HG02870 (cell line): ENCODE measurements around the gene C7orf25.
"Not testable (repeated sequence)": the region's sequence is repeated elsewhere in the genome, so short reads cannot be mapped to it uniquely, and the experiment has no call there.

Experiments
- ATAC-seq: cut with Tn5 transposase; IDR thresholded peaks from one replicate; pipeline ENCODE4 v1.9.1; 2021; ENCODE audit warnings: mild to moderate bottlenecking, moderate library complexity; ENCODE audit not compliant: unreplicated experiment

The C7orf25 gene

DNA sequence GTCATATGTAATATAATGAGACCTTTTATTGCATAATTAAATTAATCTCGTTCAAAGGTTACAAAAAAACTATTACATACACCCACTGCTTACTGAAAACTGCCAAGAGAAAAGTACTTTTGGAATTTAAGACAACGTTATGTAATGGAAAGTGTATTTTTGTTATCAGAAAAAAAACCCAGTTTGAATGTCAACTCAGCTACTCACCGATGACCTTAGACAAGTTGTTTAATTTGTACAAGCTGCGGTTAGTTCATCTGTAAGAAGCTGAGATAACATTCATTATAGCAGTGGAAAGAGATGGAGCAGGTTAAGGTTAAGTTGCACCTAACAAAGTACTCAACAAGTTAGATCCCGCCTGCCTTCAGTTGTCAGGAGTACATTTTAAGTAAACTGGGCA, 19.0 kb upstream of the C7orf25 start:
- no peak for ATAC-seq

DNA sequence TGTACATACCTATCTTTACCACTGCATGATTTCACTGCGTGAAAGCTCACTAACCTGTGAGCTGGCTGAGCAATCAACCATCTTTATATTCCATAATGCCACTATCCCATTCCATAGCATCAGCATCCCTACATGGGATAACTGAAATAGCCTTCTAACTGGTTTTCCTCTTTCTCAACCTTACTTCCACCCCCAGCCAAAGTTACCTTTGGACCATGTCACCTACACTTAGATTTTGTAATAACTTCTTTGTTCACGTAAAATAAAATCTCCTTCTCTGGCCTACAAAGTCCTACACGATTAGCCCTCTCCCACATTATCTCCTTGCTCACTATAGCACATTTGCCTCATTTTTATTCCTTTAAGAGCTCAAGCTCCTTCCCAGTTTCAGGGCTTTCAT, 17.6 kb upstream of the C7orf25 start:
- ATAC-seq = no peak

DNA sequence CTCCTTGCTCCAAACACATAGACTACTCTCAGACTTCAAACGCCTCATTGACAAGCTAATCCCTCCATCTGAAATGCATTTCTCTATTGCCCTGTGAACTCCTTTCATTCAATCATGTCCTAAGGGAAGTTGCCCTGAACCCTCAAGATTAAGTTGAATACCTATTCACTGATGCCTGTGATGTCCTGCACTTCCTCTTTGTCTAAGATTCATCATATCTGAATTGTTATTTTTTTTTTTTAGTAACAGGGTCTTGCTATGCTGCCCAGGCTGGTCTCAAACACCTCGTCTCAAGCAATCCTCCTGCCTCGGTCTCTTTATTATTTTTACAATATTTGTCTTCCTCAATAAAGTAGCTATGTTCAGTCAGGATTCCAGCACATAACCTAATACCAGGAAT, 16.9 kb upstream of the C7orf25 start:
- no peak for ATAC-seq

GRCh38 chr7:42926204-42926603, 14.3 kb upstream of the C7orf25 start:
- ATAC-seq = no peak

- ATAC-seq = no peak
Measured at GRCh38 chr7:42925630-42926029, 13.8 kb upstream of the C7orf25 start.

DNA sequence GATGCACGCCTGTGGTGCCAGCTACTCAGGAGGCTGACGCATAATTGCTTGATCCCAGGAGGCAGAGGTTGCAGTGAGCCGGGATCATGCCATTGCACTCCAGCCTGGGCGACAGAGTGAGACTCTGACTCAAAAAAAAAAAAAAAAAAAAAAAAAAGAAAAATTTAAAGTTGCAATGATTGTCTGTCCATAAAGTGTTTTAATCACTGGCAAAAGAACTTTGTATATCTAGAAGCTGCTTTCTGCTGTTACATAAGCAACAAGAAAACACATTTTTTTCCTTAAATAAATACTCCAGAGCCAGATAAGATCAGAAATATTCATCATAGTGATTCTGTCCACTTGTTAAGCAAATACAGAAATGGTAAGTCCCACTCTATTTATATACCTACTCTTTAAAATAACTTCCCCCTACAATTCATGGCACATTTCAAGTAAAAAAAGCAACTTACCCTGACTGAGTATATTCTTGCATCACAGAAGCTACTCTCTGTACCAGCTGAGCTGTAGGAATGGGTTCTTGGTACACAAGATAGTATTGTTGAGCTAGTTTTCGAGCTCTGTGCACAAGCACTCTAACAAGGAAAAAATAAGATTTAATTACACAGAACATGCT, 12.5 kb upstream of the C7orf25 start:
- ATAC-seq = no peak

DNA sequence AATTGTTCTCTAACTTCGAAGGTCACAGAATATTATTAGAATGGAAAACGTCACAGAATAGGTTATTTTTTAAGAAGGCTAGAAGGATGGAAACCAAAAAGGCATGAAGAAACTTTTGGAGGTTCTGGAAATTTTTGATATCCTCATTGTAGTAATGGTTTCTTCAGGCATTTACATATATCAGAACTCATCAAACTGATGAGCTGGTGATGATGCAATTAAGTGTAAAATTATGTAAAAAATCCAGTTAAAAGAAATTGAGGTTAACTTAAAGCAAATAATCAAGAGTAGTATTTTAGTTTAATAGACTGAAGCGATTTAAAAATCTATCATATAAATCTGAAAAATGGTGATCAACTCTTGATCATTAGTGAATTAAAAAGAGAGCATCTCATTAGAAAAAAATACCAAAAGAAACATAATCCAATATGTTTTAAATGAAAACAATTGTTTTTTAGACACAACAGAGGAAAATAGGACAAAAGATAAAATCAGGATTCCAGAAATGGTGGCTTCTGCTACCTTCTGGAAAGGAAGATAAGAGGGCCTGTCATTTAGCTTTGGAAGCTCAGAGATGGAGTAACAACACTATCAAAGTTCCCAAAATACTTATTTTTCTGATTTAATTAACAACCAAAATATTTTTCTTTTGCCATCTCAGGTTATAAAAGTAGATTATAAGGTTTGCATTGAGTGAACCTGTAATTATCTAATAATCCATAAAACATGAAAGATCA, 10.3 kb upstream of the C7orf25 start:
- no peak for ATAC-seq

- no peak for ATAC-seq
Measured at GRCh38 chr7:42915356-42915755, 3.5 kb upstream of the C7orf25 start.

- no peak for ATAC-seq
Measured at GRCh38 chr7:42914421-42915045, 2.7 kb upstream of the C7orf25 start.

GRCh38 chr7:42914009-42914408, 2.1 kb upstream of the C7orf25 start:
- no peak for ATAC-seq

GRCh38 chr7:42913591-42913990, 1.7 kb upstream of the C7orf25 start:
- no peak for ATAC-seq

GRCh38 chr7:42910306-42910705, 1.6 kb downstream of the C7orf25 start:
- no peak for ATAC-seq

GRCh38 chr7:42907316-42907715, 4.6 kb downstream of the C7orf25 start:
- no peak for ATAC-seq

GRCh38 chr7:42906181-42906580, 5.7 kb downstream of the C7orf25 start:
- ATAC-seq = no peak

- no peak for ATAC-seq
Measured at GRCh38 chr7:42902331-42902730, 9.5 kb downstream of the C7orf25 start.

DNA sequence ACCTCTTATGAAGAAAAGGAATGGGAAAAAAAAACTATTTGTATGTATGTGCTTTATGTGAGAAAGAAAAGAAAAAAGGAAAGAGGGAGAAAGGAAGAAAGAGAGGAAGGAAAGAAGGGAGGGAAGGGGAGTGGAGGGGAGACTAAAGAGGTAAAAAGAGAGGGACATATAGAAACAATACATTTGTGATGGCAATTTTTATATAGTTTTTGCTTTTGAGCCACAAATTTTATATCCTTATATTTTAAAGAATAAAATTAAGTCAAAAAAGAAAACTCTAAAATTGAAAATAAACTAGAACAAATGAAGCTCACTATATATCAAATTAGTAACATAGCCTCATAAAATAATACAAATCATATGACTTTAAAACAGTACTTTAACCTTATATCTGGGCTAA, 11.0 kb downstream of the C7orf25 start:
- no peak for ATAC-seq

- ATAC-seq = no peak
Measured at GRCh38 chr7:42893346-42894240, 18.3 kb downstream of the C7orf25 start.

GRCh38 chr7:42886893-42887505, 24.9 kb downstream of the C7orf25 start:
- no peak for ATAC-seq

GRCh38 chr7:42886129-42886528, 25.7 kb downstream of the C7orf25 start:
- ATAC-seq = no peak

GRCh38 chr7:42885183-42885582, 26.7 kb downstream of the C7orf25 start:
- not testable (repeated sequence) for ATAC-seq

DNA sequence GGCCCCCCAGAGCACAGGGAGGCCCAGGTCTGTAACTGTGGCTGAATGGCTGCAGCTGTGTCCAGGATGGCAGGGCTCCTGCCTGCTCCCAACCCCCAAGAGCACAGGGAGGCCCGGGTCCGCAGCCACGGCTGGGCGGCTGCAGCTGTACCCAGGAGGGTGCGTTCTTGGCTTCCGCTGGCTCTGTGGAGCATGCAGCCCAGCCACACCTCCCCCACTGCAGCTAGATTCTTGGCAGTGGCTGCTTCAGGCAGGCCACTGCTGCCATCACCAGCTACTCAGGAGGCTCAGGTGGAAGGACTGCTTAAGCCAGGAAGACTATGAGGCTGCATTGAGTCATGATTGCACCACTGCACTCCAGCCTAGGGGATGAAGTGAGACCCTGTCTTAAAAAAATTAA, 27.9 kb downstream of the C7orf25 start:
- ATAC-seq = no peak
